AG04449 (cell line): ENCODE results near the gene CCNL1.

ENCODE experiments used
- CTCF ChIA-PET: fragments of 350-600 bp; formaldehyde crosslinking; extraction: SDS; loops from one replicate; lab custom pipeline; 2021; ENCODE audit warnings: antibody characterized with exemption; lab: Yijun Ruan, JAX
- POLR2A ChIA-PET: fragments of 400-600, 350-600 bp; formaldehyde crosslinking; extraction: SDS; loops from one replicate; lab custom pipeline; 2020; ENCODE audit warnings: antibody characterized with exemption, inconsistent platforms; lab: Yijun Ruan, JAX
- DNase-seq: peaks from one replicate; pipeline ENCODE4 v3.0.0-alpha.2; 2010; ENCODE audit warnings: low read depth, low spot score
- H3K4me3 ChIP-seq: 2 replicates; pipeline ENCODE4 v1.5.1; 2011; ENCODE audit warnings: low read depth, mild to moderate bottlenecking, control low read depth, low read length
- CTCF ChIP-seq: IDR thresholded peaks from one replicate; pipeline ENCODE4 v1.5.1; 2011; ENCODE audit warnings: mild to moderate bottlenecking, moderate library complexity, low read length, control low read depth, inconsistent platforms; ENCODE audit not compliant: insufficient read depth; ENCODE audit errors: missing control alignments

The CCNL1 gene

GRCh38 chr3:157122116-157122515 is 37.8 kb downstream of the CCNL1 start:
- ChIA-PET CTCF (interaction anchor here (1.0 to 8.2 kb wide), 9 partner anchors 8 to 970 kb away, joined by 4 to 58 read pairs (median 7); no protein-coding TSS in a partner anchor), POLR2A (interaction anchor here (0.7 to 1.4 kb wide), 4 partner anchors 33 to 587 kb away, joined by 3 to 4 read pairs (median 3); partner anchors contain the start of gene CCNL1)
- no peak for DNase-seq
- H3K4me3 ChIP-seq: no peak overlapping the region
- no peak for TF ChIP-seq CTCF

- ChIA-PET CTCF (interaction anchor here (1.3 to 8.2 kb wide), 5 partner anchors 8 to 970 kb away, joined by 4 to 58 read pairs (median 8); no protein-coding TSS in a partner anchor), POLR2A (interaction anchor here (1.1 to 1.4 kb wide), 2 partner anchors 32 to 586 kb away, joined by 3 to 4 read pairs; no protein-coding TSS in a partner anchor)
- DNase-seq: no peak
- no peak overlapping the region for H3K4me3 ChIP-seq
- no peak for TF ChIP-seq CTCF
Observed at GRCh38 chr3:157121522-157121921, 38.4 kb downstream of the CCNL1 start.

- CTCF ChIA-PET: interaction anchor here (2.6 to 8.2 kb wide), 2 partner anchors 17 to 969 kb away, joined by 8 to 58 read pairs; no protein-coding TSS in a partner anchor
- no peak overlapping the region for H3K4me3 ChIP-seq
Observed at GRCh38 chr3:157120071-157120892, 39.7 kb downstream of the CCNL1 start.

GRCh38 chr3:157119369-157119951 is 40.5 kb downstream of the CCNL1 start:
- POLR2A ChIA-PET: no interaction called here
- no peak for DNase-seq

More at GRCh38 chr3:157120071-157120892, 39.7 kb downstream of the CCNL1 start:
- TF ChIP-seq CTCF: no peak
- DNase-seq: no peak
- POLR2A ChIA-PET: no interaction called here

GRCh38 chr3:157117875-157118654 is 41.9 kb downstream of the CCNL1 start:
- ChIA-PET POLR2A (no interaction called here), CTCF (interaction anchor here (0.6 to 2.8 kb wide), 5 partner anchors 9 to 967 kb away, joined by 3 to 8 read pairs (median 4); no protein-coding TSS in a partner anchor)
- TF ChIP-seq CTCF: no peak
- no peak overlapping the region for H3K4me3 ChIP-seq
- DNase-seq: no peak

More at GRCh38 chr3:157119369-157119951, 40.5 kb downstream of the CCNL1 start:
- no peak overlapping the region for H3K4me3 ChIP-seq
- no peak for TF ChIP-seq CTCF
- CTCF ChIA-PET: interaction anchor here (1.5 to 2.7 kb wide), 2 partner anchors 18 to 968 kb away, joined by 4 to 7 read pairs; no protein-coding TSS in a partner anchor
